ENCODE data around the gene BCCIP.

GRCh38 chr10:125852487-125852886, 29.1 kb downstream of the BCCIP start:
- TF ChIP-seq CTCF (IDR thresholded peaks at IDR 0.05): no peak
- no peak for TF ChIP-seq POLR2A (IDR thresholded peaks at IDR 0.05)
